ENCODE results near the gene ZBTB49.

DNA sequence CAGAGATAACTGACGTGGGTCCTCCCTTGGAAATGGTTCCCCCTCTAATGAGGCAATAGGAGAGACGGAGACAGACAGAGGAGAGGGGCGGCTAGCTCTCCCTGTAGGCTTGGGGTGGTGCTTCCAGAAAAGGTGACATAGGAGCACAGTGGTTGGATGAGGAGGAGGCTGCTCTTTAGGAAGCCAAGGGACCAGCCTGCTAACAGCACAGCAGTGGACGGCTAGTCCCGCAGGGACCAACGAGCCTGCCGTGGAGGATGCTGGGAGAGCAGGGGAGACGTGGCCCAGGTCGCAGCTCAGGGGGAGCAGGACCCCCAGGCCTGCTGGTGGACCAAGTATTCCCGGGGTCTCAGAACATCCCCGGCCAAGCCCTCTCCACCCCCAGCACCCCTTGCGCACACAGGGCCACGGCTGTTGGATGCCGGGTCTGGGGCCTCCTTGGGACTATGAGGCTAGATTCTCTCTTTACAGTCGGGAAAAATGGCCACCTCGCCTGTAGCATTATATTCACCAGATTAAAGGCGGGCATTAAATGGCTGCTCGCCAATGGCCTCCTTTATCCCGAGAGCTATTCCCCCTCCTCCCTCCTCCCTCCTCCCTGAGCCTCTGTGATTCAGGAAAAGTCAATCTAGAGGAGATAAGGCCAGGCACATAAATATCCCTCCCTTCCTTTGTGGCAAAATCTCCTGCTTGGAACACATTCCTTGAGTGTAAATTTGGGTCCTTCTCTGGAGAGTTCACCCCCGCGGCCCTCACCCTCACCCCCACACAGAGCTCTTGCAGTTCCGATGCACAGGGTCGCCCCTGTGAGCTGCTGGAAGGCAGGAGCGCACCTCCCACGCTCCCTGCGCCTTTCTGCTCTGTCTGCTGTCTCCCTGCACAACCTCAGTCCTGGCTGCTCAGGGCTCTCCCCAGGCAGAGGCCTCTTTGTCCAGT is 66.3 kb downstream of the ZBTB49 start:
- no peak for TF ChIP-seq EZH2 (IDR thresholded peaks at IDR 0.05; ENCODE audit: borderline replicate concordance, low read depth, low read length, poor library complexity, severe bottlenecking)
- TF ChIP-seq, protein P1, sequence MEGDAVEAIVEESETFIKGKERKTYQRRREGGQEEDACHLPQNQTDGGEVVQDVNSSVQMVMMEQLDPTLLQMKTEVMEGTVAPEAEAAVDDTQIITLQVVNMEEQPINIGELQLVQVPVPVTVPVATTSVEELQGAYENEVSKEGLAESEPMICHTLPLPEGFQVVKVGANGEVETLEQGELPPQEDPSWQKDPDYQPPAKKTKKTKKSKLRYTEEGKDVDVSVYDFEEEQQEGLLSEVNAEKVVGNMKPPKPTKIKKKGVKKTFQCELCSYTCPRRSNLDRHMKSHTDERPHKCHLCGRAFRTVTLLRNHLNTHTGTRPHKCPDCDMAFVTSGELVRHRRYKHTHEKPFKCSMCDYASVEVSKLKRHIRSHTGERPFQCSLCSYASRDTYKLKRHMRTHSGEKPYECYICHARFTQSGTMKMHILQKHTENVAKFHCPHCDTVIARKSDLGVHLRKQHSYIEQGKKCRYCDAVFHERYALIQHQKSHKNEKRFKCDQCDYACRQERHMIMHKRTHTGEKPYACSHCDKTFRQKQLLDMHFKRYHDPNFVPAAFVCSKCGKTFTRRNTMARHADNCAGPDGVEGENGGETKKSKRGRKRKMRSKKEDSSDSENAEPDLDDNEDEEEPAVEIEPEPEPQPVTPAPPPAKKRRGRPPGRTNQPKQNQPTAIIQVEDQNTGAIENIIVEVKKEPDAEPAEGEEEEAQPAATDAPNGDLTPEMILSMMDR (conservative IDR thresholded peaks at IDR 0.05; ENCODE audit: low read depth, low read length), result no peak
